HG03108 (cell line): ENCODE data around the gene OPCML.

ENCODE experiments used
- ATAC-seq: cut with Tn5 transposase; IDR thresholded peaks from one replicate; pipeline ENCODE4 v1.9.1; 2021; ENCODE audit warnings: moderate library complexity; ENCODE audit not compliant: unreplicated experiment

OPCML gene

DNA sequence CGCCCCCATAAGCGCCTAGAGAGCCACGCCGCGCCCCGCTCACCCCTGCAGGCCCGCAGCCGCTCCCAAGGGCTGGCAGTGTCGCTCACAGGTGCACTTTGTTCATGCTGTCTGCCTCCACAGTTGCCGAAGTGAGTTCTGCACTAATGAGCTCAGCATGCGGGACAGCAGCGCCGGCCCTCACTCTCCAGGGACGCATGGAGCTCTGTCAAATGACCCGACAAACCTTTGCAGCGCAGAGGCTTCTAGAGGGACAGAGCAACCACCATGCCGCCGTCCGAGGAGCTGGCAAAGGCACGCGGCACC is 170.7 kb downstream of the OPCML start:
- ATAC-seq: no peak

DNA sequence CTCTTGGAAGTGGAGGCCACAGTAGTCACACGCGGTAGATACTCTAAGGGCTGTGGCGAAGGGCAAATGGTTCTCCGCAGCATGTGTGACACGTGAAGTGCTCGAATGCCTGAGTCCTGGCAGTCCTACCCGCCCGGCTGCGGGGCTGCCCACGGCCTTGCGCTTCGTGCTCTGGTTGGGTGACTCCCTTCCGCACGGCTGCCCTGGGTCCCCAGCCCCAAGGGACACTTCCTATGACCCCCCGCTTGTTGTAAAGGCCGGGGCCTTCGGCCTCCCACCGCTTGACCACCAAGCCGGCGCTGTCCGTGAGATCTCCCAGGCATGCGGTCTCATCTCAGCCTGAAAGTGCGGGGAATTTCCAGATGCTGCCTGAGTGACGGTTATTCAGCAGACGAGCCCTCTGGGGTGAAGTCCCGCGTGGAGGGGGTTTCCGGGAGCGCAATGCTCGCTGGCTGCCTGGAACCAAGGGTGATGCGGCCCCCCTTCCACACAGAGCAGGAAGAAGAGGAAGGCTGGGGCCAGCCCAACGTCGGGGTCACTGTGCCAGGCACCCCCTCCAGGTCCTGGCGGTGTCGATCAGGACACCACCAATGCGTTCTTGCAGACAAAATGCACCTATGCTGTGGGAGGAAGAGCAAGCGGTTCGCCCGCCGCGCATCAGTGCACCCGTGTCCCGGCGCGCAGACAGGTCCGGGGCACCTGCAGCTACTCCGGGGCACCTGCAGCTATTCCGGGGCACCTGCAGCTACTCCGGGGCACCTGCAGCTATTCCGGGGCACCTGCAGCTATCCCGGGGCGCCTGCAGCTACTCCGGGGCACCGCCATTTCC is 171.2 kb downstream of the OPCML start:
- ATAC-seq: no peak

DNA sequence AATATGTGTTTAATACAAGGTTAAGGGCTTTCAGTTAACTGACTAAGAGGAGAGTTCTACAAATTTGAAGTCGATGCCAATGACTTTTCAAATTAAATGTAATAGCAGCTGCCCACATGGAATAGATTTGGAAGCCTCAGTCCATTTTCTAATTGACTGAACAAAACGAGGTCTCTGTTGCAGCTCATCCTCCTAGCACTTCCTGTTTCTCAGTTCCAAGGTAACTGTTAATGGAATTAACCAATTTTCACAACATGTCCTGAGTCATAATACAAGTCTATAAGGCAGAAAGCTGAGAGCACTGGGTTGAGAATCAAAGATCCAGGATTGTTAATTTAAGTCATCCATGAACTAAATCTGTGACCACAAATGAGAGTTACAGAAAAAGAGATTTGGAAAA is 177.2 kb downstream of the OPCML start:
- no peak for ATAC-seq

DNA sequence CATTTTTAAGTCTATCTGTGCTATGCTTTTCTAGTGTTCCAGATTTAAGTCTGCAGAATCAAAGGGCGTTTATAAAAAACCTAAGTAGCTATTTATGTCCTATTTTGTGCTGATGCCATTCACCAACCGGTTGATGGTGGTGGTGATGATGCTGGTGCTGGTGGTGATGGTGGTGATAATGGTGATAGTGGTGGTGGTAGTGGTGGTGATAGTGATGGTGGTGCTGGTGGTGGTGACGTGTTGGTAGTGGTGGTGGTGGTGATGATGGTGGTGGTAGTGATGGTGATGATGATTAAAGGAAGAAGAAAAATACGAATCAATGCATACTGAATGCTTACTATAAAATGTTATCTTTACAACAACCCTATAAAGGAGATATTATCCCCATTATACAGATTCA is 178.2 kb downstream of the OPCML start:
- ATAC-seq: no peak

DNA sequence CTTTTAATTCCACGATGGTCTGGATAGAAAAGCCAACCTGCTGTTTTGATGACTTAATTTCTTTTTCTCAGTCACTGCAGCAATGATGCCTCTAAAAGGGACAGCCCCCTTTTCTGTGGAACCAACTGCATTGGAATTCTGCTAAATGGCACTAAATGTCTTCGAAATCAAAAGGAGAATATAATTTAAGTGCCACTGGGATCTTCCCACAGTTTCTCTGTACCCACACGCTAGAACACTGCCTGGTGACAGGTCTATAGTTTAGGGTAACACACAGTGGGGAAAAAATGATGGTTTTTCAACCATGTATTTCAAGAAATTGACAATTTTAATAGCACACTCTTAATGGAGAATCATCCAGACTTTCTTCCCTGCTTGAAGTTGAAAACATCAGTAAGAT is 182.3 kb downstream of the OPCML start:
- no peak for ATAC-seq

DNA sequence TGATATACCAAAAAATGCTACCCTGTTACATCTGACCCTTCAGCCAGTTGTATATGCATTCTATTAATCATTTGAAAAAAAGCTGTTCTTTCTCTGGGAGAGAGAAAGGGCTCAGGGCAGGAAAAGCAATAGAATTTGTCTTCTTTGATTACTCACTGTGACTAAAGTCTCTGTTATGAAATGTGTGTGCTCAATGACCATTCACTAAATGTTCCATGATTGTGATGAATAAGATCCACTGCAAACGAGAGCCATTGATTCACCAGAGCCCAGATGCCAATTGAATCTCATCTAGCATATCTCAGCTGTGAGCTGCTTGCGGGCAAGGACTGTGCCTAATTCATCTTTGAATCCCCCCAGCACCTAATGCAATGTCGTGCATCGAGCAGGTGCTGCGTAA is 184.3 kb downstream of the OPCML start:
- no peak for ATAC-seq

DNA sequence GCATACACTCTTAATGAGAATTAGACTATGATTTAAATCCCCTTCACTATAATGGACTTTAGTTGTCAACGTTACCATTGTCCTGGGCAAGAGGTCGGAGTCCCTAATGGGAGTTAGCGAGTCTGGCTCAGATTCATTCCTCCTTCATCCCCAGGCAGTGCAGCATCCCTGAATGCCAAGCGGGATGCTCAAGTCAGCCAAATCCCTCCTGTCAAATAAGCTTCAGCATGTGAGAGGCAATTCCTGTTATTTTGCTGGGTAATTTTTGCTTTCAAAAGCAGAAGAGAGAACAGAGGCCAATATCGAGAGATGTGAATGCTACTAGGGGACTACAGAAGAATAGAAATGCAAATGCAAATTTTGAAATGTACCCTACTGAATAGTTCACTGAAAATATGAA is 186.2 kb downstream of the OPCML start:
- ATAC-seq: no peak

DNA sequence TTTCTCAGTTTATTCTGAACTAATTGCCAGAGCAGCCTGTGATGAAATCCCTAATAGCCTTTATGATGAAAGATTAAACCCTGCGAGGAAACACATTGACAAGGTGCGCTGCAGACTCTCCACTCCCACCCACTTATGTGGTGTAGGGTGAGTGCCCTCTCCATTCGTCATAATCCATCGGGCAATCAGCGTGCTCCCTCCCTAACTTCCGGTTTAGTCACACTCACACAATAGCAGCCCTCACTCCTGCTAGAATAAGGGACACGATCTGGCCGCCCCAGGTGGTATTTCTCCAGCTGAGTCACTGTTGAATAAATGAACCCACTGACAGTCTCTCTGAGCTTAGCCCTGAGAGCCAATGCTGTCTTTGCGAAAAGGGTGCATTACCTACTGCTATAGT is 188.3 kb downstream of the OPCML start:
- no peak for ATAC-seq

DNA sequence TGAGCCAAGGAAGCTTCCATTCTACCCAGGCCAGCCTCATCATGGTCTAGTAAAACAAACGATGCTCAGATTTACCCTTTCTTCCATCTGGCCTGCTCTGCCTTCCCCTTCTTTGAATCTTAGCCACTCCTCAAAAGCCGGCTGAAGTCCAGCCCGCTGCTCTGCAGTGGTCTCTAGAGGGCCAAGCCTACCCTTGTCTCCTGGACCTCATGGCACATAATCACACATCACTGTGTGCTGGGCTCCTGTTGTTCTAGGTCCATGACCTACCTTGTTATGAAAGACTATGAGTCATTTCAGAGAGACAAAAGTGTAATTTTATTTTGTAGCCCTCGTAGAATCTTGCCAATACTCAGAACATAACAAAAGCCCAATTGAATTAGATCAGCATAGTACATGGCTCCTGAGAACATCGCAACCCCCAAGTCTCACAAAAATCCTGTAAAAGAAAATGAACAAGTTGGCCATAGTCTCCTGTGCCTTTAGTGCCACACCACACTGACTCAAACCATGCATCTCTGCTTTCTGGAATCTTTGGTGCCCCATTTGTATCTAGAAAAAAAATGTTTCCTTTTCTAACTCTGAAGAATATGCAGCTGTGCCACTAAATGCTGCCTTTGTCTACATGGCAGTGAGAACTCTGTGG is 192.7 kb downstream of the OPCML start:
- ATAC-seq: no peak

DNA sequence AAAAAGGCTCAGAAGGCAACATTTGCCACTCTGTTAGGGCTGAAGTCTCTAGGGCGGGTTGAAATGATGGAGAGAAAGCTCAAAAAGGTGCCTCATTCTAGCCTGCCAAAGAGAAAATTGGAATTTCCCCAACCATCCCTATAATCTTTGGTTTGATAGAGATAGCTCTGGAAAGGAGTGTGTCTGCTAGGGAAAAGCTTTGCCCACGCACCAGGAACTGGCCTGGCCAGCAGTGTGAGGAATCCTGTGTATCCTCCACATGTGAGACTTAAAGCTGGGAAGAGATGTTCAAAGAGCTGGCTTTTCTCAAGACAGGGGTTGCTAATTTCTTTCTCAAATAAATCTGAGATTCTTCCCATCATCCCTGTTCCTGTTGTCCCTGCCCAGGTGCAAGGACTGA is 193.7 kb downstream of the OPCML start:
- no peak for ATAC-seq

DNA sequence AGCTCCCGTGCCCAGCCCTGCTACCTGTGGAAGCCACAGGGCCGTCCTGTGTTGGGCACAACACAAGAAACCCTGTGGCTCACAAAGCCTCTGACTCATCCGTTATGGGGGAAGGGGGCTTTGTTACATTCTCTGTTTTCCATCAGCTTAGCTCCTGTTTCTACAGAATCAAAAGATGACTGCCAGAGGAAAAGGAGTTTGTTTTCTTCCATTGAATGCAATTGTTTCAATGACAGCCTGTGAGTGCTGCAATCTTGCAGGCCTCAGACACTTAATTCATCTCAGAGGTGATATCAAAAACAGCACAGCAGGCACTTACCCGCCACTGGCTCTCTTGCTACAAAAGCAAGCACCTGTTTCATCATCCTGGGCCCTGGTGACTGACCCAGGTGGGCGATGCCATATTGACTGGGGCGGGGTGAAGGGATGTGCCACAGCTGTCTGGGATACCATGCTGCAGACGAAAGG is 194.3 kb downstream of the OPCML start:
- no peak for ATAC-seq

DNA sequence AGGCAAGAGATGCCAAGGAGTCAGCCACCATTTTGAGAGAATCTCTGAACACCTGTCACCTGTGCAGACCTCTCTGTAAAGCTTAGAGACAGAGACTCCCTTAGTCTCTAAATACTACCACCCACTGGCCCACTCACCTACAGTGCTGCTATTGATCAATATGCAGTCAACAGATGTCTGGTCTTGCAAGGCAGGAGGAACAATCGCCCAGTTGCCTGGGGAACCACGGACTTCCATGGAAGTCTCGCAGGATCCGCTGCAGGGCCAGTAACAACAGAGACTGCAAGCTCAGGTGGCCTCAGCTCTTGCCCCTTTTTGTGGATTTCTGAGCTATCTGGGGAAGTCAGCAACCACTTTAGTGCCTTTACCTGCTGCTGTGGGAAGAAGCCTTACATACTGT is 195.1 kb downstream of the OPCML start:
- ATAC-seq: no peak

DNA sequence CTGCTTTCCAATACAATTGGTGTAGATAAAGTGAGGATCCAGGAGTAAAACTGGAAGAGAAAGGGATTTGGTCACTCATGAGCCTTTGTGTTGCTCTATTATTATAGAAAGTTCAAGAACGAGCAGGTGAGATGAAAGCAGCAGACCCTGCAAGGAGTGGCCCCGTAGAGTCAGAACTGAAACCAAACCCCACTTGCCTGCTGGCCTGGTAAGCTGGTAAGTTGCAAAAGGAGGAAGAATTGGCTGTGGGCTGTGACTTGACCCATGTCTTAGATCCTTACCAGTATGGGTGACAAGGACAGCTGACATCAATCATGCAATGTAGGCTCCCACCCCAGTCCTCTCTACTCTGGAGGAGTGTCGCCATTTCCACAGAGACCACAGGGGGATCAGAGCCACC is 201.3 kb downstream of the OPCML start:
- no peak for ATAC-seq

DNA sequence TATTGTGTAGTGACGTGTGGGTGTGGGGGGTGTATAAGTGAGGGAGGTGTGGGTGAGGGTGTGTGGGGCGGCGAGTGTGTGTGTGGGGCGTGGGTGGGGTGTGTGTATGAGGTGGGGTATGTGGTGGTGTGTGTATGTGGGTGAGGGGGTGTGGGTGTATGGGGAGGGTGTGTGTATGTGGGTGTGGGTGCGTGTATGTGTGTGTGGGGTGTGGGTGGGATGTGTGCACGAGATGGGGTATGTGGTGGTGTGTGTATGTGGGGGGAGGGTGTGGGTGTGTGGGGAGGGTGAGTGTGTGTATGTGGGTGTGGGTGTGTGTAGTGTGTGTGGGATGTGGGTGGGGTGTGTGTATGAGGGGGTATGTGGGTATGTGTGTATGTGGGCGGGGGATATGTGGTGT is 205.5 kb downstream of the OPCML start:
- ATAC-seq: no peak

DNA sequence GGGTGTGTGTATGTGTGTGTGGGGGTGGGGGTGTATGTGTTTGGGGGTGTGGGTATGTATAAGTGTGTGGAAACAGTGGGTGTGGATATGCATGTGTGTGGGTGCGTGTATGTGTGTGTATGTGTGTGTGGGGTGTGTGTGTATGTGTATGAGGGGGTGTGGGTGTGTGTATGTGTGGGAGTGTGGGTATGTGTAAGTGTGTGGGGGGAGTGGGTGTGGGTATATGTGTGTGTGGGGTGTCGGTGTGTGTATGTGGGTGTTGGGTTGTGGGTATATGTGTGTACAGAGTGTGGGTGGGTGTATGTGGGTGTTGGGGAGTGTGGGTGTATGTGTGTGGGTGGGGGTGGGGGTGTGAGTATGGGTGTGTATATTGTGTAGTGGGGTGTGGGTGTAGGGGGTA is 206.0 kb downstream of the OPCML start:
- ATAC-seq: no peak

DNA sequence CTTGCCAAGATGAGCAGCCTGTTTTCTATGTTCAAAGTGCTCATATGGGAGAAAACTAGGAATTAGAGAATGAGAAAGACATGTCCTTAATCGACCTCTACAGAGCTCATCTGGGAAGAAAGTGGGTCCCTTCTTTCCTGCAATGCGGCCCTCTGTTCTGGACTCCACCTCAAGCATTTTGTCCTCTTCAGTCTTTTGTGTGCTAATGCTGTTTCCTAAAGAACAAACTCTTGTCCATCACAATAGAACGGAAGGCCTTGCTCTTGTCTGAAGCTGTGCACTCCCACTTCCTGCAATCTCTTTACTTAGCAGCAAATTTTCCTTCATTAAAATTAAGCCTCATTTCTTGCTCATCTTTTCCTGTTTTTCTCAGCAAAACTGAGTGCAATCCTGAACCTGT is 206.6 kb downstream of the OPCML start:
- no peak for ATAC-seq

DNA sequence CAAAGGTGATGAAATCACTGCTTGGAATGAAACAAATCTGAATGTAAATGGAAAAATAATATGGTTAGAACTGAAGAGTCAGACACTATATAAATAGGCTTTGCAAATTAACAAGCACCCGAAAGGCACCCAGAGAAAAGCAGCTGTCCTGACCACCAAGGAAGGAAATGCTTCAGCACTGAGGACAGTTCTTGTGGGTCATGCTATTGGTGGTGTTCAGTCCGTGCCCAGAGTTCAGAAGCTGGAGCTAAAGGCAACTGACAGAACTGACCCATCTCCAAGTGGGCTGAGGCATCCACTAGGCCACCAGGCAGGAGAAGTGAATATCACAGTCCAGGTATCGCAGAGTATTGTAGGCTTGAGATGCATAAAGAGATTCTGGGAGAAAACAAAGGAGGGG is 208.9 kb downstream of the OPCML start:
- no peak for ATAC-seq

DNA sequence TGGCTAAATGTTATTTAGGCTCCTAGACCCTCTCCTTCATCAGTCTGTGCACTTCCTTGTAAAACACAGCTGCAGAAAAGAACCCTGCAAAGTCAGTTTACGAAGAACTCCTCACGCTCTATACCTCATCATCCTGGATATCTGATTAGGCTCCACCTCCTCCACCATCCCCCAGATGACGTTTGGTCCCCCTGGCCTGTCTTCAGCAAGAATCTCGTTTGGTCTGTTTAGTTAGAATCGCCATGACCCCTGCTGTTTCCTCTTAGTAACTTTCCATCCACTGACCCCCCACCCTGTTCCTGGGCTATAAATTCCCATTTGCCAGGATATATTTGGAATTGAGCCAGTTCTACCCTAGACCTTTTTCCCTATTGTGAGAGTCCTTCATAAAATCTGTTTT is 214.1 kb downstream of the OPCML start:
- no peak for ATAC-seq

DNA sequence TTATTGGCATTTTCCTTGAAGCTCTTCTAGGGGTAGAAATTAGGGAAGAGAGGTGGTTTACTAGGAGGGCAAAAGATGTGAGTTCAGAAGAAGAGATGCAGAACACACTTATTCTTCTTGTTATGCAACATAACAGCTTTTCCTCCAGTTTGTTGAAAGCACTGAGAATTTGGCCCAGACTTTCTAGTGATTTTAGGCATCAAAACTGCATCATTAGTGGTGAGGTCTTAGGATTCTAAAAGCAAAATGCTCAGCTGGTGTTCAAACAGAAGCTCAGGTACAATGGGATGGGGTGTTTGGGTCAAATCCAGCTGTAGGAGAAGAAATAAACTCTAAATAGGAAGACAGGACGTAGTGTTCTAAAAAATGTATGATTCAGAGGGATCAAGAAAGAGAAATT is 221.1 kb downstream of the OPCML start:
- no peak for ATAC-seq

DNA sequence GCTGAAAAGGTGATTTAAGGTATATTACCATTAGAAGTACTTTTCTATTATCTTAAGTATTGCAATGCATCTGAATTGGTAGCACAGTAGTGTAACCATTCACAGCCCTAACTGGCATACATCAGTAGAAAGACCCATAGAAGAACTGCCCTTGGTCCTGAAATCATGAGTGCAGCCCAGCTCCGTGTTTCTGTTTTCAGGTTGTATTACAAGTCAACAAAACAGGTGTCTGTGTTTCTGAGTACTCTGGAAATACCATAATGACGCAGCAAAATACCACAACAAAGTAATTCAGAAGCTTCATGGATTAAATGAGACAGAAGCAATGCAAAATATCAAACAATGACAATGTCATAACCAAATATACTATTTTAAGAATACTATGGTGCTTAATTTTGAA is 226.3 kb downstream of the OPCML start:
- ATAC-seq: no peak

DNA sequence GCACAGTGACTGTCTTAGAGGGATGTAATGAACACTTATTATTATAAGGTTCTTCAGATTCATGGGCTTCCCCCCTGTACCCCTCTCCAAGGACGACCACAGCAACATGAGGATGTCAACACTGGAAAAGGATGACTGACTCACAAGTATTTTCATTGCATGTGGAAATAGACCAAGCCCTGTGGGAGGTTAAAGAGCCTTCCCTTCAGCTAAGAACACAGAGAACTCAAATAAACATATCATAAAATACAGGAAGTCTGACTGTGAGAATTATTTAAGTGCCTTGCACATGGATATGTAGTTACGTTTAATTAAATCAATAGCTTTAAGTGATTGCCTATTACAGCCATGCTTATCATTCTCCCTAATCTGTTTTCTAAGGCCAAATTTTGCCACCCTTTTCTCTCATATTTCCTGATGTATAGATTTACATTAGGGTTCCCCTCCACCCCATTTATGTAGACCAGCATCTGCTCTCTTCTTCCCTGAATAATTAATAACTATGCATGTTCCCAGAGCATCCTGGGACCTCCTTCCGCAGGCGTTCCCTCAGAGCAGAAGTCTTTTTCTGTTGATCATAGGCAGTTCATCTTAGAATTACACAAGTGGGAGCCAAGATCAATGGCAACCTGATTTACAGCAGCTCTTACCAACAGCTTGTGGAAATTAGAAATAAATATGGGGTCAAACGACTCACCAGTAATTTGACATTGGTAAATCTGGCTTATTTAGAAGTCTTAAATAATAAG is 226.9 kb downstream of the OPCML start:
- no peak for ATAC-seq

DNA sequence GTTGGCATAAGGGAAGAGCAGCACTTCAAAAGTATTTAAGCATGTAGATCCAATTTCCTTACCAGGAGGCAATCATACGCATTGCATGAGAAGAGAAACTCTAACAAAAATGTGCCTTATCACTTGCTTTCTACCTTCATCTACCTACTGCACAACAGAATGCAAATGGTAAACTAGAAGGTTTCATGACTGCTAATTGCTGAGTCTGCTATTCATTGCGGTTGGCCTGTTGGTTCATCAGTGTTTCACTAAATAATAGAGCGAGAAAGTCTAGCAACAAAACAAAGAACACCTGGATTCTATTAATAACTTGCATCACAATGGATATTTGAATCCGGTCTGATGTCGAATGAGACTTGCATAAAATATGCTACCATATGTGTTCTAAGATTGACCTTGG is 229.0 kb downstream of the OPCML start:
- no peak for ATAC-seq
